Lower leg skin (tissue), 3 donors: Measurements from ENCODE around the gene OBSCN.

Experiments
- POLR2A ChIP-seq, 2 donors: fragments of 450-650 bp; IDR thresholded peaks; one replicate each; pipeline ENCODE4 v1.6.1; 2016 to 2017; ENCODE audit warnings: antibody characterized with exemption in 2 of 2, mild to moderate bottlenecking in 1 of 2, moderate library complexity in 1 of 2
- TF ChIP-seq, protein P1 (sequence below), 3 donors: fragments of 450-650 bp; IDR thresholded peaks; one replicate each; pipeline ENCODE4 v1.5.1; 2016; ENCODE audit warnings: antibody characterized with exemption in 3 of 3, mild to moderate bottlenecking in 3 of 3, moderate library complexity in 2 of 3

- TF ChIP-seq, protein P1, sequence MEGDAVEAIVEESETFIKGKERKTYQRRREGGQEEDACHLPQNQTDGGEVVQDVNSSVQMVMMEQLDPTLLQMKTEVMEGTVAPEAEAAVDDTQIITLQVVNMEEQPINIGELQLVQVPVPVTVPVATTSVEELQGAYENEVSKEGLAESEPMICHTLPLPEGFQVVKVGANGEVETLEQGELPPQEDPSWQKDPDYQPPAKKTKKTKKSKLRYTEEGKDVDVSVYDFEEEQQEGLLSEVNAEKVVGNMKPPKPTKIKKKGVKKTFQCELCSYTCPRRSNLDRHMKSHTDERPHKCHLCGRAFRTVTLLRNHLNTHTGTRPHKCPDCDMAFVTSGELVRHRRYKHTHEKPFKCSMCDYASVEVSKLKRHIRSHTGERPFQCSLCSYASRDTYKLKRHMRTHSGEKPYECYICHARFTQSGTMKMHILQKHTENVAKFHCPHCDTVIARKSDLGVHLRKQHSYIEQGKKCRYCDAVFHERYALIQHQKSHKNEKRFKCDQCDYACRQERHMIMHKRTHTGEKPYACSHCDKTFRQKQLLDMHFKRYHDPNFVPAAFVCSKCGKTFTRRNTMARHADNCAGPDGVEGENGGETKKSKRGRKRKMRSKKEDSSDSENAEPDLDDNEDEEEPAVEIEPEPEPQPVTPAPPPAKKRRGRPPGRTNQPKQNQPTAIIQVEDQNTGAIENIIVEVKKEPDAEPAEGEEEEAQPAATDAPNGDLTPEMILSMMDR (IDR thresholded peaks at IDR 0.05): no peak
- TF ChIP-seq POLR2A (IDR thresholded peaks at IDR 0.05): no peak
These were observed 152.9 kb downstream of the OBSCN start for GRCh38 chr1:228360533-228361313.
